Ishikawa (cell line): ENCODE results near the gene MAB21L1.

Experiments
- CEBPB ChIP-seq: IDR thresholded peaks from 2 replicates; pipeline ENCODE4 v1.6.1; 2012
- CREB1 ChIP-seq: IDR thresholded peaks from 2 replicates; pipeline ENCODE4 v1.6.1; 2012; ENCODE audit warnings: low read depth
- EGR1 ChIP-seq: IDR thresholded peaks from 2 replicates; pipeline ENCODE4 v1.6.1; 2012
- EP300 ChIP-seq: IDR thresholded peaks from 2 replicates; pipeline ENCODE4 v1.6.1; 2012; ENCODE audit warnings: borderline replicate concordance
- FOXM1 ChIP-seq: IDR thresholded peaks from 2 replicates; pipeline ENCODE4 v1.6.1; 2012; ENCODE audit warnings: low read depth, borderline replicate concordance
- MAX ChIP-seq: IDR thresholded peaks from 2 replicates; pipeline ENCODE4 v1.6.1; 2012
- NFIC ChIP-seq: IDR thresholded peaks from 2 replicates; pipeline ENCODE4 v1.6.1; 2012
- RAD21 ChIP-seq: IDR thresholded peaks from 2 replicates; pipeline ENCODE4 v1.6.1; 2012; ENCODE audit warnings: low read depth
- REST ChIP-seq: IDR thresholded peaks from 2 replicates; pipeline ENCODE4 v1.6.1; 2012; ENCODE audit warnings: low read depth, mild to moderate bottlenecking
- TAF1 ChIP-seq: IDR thresholded peaks from 2 replicates; pipeline ENCODE4 v1.6.1; 2012; ENCODE audit warnings: low read depth, mild to moderate bottlenecking
- TCF12 ChIP-seq: IDR thresholded peaks from 2 replicates; pipeline ENCODE4 v1.6.1; 2012; ENCODE audit warnings: low read depth
- TEAD4 ChIP-seq: IDR thresholded peaks from 2 replicates; pipeline ENCODE4 v1.6.1; 2012
- USF1 ChIP-seq: IDR thresholded peaks from 2 replicates; pipeline ENCODE4 v1.6.1; 2012
- YY1 ChIP-seq: IDR thresholded peaks from 2 replicates; pipeline ENCODE4 v1.6.1; 2012; ENCODE audit warnings: low read depth
- ZBTB7A ChIP-seq: IDR thresholded peaks from 2 replicates; pipeline ENCODE4 v1.6.1; 2012; ENCODE audit warnings: low read depth

Gene MAB21L1

GRCh38 chr13:35465371-35465770, 11.1 kb downstream of the MAB21L1 start:
- TF ChIP-seq TCF12 (no peak), FOXM1 (no peak)

- TF ChIP-seq RAD21 (no peak), REST (no peak), ZBTB7A (no peak), TCF12 (no peak), MAX (no peak), NFIC (no peak)
These were observed 16.4 kb downstream of the MAB21L1 start for GRCh38 chr13:35460061-35460460.

GRCh38 chr13:35457258-35457657, 19.2 kb downstream of the MAB21L1 start:
- TF ChIP-seq MAX (no peak), TAF1 (no peak), CEBPB (0 out of 2 replicates have a peak, but pooled peaks have one; percentile 15), ZBTB7A (no peak)

- no peak for TF ChIP-seq NFIC
These were observed 21.5 kb downstream of the MAB21L1 start for GRCh38 chr13:35455022-35455421.

GRCh38 chr13:35449821-35450220, 26.7 kb downstream of the MAB21L1 start:
- TF ChIP-seq USF1 (no peak), REST (no peak), RAD21 (no peak), ZBTB7A (no peak), CREB1 (no peak), TAF1 (no peak), CEBPB (no peak), EP300 (no peak), MAX (no peak), EGR1 (no peak), NFIC (no peak), FOXM1 (no peak), TEAD4 (no peak), TCF12 (no peak)

- no peak for TF ChIP-seq FOXM1
- TF ChIP-seq NFIC: no peak
- TF ChIP-seq MAX: no peak
- TF ChIP-seq EP300: no peak
- no peak for TF ChIP-seq TEAD4
- no peak for TF ChIP-seq ZBTB7A
- no peak for TF ChIP-seq CEBPB
- no peak for TF ChIP-seq CREB1
- no peak for TF ChIP-seq TAF1
- no peak for TF ChIP-seq REST
- TF ChIP-seq USF1: no peak
- TF ChIP-seq YY1: no peak
- no peak for TF ChIP-seq EGR1
These were observed 28.0 kb downstream of the MAB21L1 start for GRCh38 chr13:35448465-35448864.
